ENCODE measurements around the gene MT1B.
A peak's percentile ranks its signal among the peaks of the same experiment; 100 is the strongest.

MT1B gene

DNA sequence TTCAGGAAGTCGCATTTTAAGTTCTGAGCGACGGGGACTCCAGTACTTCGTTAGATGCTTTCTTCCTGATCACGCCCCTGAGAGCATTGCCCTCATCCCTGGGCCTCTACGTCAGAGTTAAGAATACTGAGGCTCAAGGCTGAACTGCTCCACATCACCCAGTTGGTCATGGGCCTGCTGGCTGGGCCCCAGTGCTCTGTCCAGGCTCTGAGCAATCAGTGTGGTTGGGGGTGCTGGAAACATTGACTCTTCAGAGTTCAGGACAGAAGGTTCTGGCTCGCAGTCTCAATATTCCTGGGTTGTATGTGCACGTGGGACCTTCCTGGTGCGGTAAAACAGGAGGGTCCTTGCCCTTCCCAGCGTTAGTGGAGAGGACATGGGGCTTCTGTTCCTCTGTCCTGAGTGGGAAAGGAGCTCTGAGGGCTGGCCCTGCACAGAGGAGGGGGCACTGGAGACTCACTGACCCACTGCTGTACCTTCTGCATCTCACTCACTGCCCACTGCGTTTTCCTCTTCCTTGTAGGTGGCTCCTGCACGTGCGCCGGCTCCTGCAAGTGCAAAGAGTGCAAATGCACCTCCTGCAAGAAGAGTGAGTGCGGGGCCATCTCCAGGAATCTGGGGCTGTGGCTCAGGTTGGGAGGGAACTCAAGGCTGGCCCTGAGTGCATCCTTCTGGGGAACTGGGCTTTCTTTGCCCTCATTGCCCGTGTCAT lies 25.6 kb upstream of the MT1B start:
- peak; percentile 83 for DNase-seq (ENCODE audit: low read depth)

DNA sequence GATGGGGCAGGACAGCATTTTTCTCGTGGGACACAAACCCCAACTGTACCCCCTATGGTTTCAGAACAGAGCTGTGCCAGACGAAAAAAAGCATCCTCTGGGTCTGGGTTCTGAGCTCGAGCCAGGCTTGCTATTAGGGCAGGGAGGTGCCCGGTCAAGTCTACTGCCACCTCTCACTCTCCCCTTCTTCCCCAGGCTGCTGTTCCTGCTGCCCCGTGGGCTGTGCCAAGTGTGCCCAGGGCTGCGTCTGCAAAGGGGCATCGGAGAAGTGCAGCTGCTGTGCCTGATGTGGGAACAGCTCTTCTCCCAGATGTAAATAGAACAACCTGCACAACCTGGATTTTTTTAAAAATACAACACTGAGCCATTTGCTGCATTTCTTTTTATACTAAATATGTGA lies 25.0 kb upstream of the MT1B start:
- no peak for DNase-seq (ENCODE audit: low read depth)
- TF ChIP-seq, protein P1, sequence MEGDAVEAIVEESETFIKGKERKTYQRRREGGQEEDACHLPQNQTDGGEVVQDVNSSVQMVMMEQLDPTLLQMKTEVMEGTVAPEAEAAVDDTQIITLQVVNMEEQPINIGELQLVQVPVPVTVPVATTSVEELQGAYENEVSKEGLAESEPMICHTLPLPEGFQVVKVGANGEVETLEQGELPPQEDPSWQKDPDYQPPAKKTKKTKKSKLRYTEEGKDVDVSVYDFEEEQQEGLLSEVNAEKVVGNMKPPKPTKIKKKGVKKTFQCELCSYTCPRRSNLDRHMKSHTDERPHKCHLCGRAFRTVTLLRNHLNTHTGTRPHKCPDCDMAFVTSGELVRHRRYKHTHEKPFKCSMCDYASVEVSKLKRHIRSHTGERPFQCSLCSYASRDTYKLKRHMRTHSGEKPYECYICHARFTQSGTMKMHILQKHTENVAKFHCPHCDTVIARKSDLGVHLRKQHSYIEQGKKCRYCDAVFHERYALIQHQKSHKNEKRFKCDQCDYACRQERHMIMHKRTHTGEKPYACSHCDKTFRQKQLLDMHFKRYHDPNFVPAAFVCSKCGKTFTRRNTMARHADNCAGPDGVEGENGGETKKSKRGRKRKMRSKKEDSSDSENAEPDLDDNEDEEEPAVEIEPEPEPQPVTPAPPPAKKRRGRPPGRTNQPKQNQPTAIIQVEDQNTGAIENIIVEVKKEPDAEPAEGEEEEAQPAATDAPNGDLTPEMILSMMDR (conservative IDR thresholded peaks at IDR 0.05; ENCODE audit: low read depth, low read length): no peak
- peak overlapping the region; percentile 72 for H3K4me3 ChIP-seq (ENCODE audit: low read depth, low read length)

More for the DNA sequence above, 25.6 kb upstream of the MT1B start:
- TF ChIP-seq, protein P1 (conservative IDR thresholded peaks at IDR 0.05; ENCODE audit: low read depth, low read length): no peak
- peak overlapping the region; percentile 72 for H3K4me3 ChIP-seq (ENCODE audit: low read depth, low read length)

DNA sequence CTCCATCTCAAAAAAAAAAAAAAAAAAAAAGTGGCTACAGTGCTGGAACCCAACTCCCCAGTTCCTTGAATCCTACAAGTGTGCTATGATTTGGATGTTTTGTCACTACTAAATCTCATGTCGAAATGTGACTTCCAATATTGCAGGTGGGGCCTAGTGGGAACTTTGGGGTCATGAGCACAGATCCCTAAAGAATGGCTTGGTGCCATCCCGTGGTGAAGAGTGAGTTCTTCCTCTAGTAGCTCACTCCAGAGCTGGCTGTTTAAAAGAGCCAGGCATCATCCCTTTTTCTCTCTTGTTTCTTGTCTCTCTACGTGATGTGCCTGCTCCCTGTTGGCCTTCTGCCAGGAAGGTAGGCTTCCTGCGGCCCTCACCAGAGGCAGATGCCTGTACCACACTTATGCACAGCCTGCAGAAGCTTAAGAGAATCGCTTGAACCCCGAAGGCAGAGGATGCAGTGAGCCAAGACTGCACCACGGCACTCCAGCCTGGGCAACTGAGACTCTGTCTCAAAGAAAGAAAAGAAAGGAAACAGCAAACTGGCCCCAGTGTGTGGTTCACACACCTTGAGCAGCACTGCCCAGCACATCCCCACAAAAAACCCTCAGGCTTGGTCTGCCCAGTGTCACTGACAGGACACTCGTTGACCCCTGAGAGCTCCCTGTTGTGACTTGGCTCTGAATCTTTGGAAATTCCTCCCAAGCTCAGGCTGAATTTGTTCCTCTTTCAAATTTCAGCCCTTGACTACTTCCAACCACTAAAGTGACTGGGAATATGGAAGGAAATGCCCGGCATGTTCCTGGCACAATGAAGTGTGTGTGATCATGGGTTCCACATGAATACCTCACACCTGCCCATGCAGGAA lies 23.0 kb upstream of the MT1B start:
- H3K4me3 ChIP-seq (ENCODE audit: low read depth, low read length): no peak overlapping the region
- DNase-seq (ENCODE audit: low read depth): peak; percentile 33
- TF ChIP-seq, protein P1 (conservative IDR thresholded peaks at IDR 0.05; ENCODE audit: low read depth, low read length): peak; percentile 7

DNA sequence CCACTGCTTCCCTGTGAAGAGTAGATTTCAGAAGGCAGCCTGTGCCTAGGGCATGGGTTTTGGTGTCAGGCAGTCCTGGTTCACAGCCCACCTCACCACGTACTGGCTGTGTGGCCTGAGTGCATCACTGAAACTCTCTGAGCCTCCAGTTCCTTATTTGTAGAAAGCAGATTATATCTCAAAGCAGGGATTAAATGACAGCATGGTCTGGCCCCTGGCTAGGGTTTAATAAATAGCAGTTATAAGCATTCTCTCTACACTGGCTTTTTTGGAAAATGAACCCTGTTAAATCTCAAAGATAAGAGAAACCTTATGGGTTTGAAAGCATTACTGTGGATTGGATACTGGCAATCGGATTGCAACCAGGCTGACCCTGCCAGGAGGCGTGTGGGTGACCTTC lies 22.2 kb upstream of the MT1B start:
- TF ChIP-seq, protein P1 (conservative IDR thresholded peaks at IDR 0.05; ENCODE audit: low read depth, low read length): no peak
- DNase-seq (ENCODE audit: low read depth): no peak
- no peak overlapping the region for H3K4me3 ChIP-seq (ENCODE audit: low read depth, low read length)

DNA sequence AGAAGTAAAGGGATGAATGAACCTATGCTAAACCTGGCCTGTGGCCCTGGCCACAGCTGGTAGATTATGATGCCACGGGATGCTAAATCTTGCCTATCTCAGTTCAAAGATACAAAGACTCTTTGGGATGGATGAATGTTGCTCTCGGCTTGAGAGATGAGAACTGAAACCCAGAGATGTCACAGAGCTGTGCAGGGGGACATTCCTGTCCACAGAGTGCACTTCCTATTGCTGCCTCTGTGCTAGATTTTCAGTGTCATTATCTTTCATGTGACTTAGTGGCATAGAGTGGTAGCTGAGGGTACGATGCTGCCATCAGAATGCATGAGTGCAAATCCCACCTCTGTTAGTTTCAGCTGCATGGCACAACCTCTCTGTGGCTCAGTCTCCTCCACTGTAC lies 21.6 kb upstream of the MT1B start:
- TF ChIP-seq, protein P1 (conservative IDR thresholded peaks at IDR 0.05; ENCODE audit: low read depth, low read length): no peak
- no peak overlapping the region for H3K4me3 ChIP-seq (ENCODE audit: low read depth, low read length)
- DNase-seq (ENCODE audit: low read depth): no peak

DNA sequence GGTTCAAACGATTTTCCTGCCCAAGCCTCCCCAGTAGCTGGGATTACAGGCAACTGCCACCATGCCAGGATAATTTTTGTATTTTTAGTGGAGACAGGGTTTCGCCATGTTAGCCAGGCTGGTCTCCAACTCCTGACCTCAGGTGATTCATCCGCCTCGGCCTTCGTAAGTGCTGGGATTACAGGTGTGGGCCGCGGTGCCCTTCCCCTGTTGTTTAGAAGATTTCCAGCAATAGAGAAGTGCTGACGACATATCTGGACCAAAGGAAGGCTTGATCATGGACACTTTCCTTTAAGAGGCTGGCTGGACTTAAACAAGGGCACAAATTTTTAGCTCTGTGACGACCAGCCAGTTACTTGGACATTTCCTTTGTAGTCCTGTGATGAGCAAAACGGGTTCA lies 20.5 kb upstream of the MT1B start:
- DNase-seq (ENCODE audit: low read depth): no peak
- H3K4me3 ChIP-seq (ENCODE audit: low read depth, low read length): no peak overlapping the region
- TF ChIP-seq, protein P1 (conservative IDR thresholded peaks at IDR 0.05; ENCODE audit: low read depth, low read length): no peak
